A172 (cell line): ENCODE data around the gene MTHFD1. TPM values are rescaled to one million over a fixed set of nuclear protein-coding genes. Genes with fewer than 3 reads are reported as not detected.

ENCODE experiments used
- total RNA-seq: library from RNA; depleted of rRNA; stranded (reverse); fragments of >200 nt; shearing (Covaris generic); gene quantifications from 2 replicates; pipeline ENCODE4 v1.2.3, GENCODE V29; 2014; rRNA removed

The MTHFD1 gene
- total RNA-seq, 1 experiment from 2014 or later, result 48.2 TPM

Other genes with a start within 250 kb of the MTHFD1 start
- gene ESR2, start 94.0 kb upstream of the MTHFD1 start, total RNA-seq, result 0.17 TPM in 1 of 2 replicates, not detected in the other
- gene AKAP5, start 77.1 kb downstream of the MTHFD1 start, total RNA-seq, result 1.6 and 1.9 TPM in 2 replicates
- gene ZBTB25, start 115.5 kb downstream of the MTHFD1 start, total RNA-seq, result 1.1 and 2.2 TPM in 2 replicates
- gene ZBTB1, start 116.4 kb downstream of the MTHFD1 start, total RNA-seq, result 33.3 and 37.8 TPM in 2 replicates
- gene HSPA2, start 152.4 kb downstream of the MTHFD1 start, total RNA-seq, result 0.05 TPM in 1 of 2 replicates, not detected in the other
- gene PPP1R36, start 161.6 kb downstream of the MTHFD1 start, total RNA-seq, result 0.69 TPM in 1 of 2 replicates, not detected in the other